CMK (cell line): Measurements from ENCODE around the gene ALDH7A1.
"Not testable (repeated sequence)": the region's sequence is repeated elsewhere in the genome, so short reads cannot be mapped to it uniquely, and the experiment has no call there.

ENCODE experiments used
- DNase-seq: peaks from one replicate; pipeline ENCODE4 v3.0.0-alpha.2; 2010; ENCODE audit warnings: low read depth

Gene ALDH7A1

DNA sequence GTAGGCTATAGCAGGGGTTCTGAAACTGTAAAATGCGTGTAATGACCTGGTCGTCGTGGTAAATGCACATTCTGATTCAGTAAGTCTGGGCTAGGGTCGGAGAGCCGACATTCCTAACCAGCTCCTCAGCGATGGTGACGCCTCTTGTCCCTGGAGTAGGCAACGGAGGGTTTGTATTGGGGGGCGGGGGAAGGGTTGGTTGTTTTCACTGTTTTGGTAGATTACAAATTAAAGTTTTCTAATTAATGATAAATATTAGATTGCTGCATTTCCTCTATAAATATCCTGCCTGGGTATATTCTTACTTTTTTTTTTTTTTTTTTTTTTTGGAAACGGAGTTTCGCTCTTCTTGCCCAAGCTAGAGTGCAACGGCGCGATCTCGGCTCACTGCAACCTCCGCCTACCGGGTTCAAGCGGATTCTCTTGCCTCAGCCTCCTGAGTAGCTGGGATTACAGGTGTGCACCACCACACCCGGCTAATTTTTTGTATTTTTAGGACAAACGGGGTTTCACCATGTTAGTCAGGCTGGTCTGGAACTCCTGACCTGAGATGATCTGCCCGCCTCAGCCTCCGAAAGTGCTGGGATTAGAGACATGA lies 566 bp upstream of the ALDH7A1 start:
- DNase-seq, result no peak

DNA sequence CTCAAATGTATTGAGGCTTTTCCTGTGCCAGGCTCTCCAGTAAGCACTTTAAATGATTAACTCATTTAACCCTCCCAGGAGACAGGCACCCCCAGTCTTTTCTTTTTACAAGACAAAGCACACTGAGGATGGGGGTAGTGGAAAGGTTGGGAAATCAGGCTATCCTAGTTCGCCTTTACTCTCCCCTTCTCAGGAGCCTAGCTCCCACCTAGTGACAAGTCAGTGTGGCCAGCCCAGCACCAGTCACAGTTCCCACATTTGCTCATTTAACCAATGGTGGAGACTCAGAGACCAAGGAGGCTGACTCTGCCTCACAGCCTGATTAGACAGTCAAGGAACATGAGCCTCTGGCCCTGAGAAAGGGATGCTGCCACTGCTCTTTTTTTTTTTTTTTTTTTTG lies 3.5 kb downstream of the ALDH7A1 start:
- DNase-seq, result no peak

DNA sequence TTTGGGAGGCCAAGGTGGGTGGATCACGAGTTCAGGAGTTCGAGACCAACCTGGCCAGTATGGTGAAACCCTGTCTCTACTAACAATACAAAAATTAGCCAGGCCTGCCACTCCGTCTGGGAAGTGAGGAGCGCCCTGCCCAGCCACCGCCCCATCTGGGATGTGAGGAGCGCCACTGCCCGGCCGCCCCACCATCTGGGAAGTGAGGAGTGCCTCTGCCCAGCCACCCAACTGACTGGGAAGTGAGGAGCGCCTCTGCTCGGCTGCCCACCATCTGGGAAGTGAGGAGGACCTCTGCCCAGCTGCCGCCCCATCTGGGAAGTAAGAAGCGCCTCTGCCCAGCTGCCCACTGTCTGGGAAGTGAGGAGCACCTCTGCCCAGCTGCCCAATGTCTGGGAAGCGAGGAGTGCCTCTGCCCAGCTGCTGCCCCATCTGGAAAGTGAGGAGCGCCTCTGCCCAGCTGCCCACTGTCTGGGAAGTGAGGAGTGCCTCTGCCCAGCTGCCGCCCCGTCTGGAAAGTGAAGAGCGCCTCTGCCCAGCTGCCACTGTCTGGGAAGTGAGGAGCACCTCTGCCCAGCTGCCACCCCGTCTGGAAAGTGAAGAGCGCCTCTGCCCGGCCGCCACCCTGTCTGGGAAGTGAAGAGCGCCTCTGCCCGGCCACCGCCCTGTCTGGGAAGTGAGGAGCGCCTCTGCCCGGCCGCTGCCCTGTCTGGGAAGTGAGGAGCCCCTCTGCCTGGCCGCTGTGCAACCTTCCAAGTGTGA lies 5.3 kb downstream of the ALDH7A1 start:
- no peak for DNase-seq

DNA sequence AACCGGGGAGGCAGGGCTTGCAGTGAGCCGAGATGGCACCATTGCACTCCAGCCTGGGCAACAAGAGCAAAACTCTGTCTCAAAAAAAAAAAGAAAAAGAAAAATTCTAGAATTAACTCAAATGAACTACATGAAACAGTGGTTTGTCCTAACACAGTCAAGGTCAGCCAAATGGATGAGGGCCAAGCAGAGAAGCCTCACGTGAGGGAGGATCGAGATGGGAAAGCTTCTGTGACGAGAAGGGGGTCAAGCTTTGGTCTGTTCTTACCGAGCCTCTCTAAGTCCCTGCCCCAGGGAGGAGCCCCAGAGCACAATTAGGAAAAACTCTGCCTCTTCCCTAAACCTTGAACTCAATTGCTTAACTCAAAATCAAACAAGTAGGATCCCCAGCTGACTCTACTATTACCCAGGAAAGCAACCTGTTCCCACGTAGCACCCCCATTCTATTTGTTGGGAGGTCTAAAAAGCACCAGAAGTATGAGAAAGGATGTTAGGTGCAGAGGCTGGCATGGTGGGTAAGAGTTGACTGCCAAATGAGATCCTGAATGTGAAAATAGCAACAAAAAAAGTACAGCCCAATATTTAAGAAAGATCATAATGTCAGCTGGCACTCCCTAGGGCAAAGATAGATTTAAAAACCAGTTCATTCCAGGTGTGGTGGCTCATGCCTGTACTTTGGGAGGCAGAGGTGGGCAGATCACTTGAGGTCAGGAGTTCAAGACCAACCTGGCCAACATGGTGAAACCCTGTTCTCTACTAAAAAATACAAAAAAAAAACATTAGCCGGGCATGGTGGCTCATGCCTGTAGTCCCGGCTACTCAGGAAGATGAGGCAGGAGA lies 7.2 kb downstream of the ALDH7A1 start:
- no peak for DNase-seq

DNA sequence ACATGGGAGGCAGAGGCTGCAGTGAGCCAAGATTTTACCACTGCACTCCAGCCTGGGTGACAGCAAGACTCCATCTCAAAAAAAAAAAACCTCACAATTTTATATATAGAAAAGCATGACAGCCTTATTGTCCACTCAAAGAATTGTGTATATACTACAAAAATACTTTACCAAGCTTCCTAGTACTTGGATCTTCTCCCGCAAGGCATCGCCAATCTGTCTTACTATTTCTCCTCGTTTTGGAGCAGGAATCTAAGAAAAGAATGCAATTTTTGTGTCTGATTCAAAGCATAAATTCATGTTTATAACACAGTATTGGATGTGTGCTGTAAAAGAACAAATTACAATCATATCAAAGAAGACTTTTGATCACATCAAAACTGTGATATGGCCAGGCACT lies 11.3 kb downstream of the ALDH7A1 start:
- DNase-seq, result no peak

DNA sequence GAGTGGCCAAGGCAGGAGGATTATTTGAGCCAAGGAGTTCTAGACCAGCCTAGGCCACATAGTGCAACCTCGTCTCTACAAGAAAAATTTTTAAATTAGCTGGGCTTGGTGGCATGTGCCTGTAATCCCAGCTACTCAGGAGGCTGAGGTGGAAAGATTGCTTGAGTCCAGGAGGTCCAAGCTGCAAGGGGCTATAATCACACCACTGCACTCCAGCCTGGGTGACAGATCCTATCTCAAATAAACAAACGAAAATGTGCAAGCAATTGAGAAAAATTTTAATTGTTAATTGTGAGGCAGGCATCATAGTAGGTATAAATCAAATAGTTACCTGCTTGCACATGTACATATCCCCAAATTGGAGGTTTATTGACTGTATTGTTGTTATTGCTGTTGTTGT lies 15.3 kb downstream of the ALDH7A1 start:
- DNase-seq, result no peak

DNA sequence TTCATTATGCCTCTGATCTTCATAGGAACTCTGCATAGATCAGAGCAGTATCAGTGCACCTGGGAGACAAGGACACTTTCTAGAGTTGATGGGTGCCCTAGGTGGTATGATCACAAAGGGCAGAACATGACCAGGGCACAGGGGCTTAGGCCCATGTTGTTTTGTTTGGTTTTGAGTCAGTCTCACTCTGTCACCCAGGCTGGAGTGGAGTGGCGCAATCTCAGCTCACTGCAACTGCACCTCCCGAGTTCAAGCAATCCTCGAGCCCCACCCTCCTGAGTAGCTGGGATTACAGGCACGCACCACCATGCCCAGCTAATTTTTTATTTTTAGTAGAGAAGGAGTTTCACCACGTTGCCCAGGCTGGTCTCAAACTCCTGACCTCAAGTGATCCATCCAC lies 17.6 kb downstream of the ALDH7A1 start:
- DNase-seq, result no peak

DNA sequence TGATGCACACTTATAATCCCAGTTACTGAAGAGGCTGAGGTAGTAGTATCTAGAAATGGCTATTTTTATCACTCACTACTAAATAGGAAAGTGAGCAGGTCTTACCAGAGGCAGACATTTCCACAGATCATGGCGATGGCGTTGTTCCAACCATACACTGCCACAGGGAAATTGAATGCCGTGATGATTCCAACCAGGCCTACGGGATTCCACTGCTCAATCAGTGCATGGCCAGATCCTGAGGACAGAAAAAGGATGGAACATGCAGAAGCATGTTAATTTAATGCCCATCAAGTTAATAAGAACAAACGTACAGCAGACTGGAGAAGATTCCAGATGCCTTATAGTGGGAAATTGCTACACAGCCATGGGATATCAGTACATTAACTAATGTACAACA lies 18.0 kb downstream of the ALDH7A1 start:
- no peak for DNase-seq

DNA sequence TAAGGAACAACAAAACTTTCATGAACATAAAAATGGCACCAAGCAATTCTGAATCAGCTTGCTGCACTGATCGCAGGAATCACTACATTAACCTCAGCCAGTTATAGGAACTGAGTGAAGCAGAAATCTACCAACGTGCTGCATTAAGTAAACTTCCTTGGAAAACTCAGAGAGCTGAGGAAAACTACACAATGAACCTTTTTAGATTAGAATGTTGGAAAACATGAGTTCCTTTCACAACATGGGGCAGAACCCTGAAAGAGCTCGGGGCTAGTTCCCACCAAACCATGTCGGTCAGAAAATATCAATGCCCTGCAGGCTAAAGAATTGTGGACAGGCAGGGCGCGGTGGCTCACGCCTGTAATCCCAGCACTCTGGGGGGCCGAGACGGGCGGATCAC lies 19.4 kb downstream of the ALDH7A1 start:
- DNase-seq, result no peak

DNA sequence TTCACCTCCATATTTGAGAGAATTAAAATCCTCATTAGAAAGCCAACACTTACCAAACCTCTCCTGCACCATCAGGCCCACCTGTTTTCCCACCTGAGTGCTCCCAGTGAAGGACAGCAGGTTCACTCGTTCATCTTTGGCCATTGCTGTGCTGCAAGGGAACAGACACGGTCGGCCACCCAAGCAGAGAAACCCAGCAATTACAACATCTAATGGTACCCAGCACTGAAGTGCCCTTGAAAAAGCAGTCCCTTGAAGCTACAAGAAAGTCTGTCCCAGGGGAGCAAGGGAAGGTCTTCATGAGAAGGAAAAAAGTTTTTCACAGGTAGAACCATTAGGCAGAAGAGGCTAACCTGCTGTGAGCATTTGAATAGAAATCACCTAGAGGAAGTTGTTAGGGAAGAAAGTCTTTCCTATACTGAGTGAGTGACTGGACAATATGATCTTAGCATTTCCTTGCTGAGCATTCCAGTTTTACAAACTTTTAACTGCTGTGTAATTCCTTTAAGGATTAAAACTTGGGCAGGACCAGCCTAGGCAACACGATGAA lies 26.7 kb downstream of the ALDH7A1 start:
- DNase-seq, result no peak

DNA sequence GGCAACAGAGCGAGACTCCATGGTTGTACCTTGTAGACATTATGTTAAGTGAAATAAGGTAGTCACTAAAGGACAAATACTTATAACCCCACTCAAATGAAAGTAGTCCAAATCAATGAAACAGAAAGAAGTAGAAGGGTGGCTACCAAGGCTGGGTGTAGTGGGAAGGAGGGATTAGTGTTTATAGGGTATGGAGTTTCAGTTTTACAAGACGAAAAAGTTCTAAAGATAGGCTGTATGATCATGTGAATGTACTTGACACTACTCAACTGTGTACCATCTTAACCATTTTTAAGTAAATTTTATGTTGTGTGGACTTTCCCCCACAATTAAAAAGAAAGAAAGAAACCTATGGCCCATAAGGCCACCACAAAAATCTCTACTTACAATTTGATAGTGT lies 32.2 kb downstream of the ALDH7A1 start:
- no peak for DNase-seq

DNA sequence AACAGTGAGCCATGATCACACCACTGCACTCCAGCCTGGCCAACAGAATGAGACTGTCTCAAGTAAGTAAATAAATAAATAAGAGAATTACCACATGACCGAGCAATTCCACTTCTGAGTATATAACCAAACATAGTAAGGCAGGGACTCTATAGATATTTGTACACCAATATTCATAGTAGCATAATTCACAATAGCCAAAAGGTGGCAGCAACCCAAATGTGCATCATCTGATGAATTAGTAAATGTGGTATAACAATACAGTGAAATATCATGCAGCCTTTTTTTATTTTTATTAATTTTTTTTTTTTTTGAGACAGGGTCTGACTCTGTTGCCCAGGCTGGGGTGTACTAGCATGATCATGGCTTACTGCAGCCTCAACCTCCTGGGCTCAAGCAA lies 33.1 kb downstream of the ALDH7A1 start:
- no peak for DNase-seq

DNA sequence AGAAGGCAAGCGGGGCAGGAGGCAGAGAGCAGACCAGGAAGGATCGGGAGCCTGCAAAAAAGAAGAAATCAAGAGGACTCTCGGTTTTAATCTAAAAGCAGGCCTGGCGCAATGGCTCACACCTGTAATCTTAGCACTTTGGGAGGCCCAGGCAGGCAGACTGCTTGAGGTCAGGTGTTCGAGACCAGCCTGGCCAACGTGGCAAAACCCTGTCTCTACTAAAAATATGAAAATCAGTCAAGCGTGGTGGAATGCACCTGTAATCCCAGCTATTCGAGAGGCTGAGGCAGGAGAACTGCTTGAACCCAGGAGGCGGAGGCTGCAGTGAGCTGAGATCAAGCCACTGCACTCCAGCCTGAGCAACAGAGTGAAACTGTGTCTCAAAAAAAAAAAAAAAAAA lies 39.9 kb downstream of the ALDH7A1 start:
- not testable (repeated sequence) for DNase-seq

DNA sequence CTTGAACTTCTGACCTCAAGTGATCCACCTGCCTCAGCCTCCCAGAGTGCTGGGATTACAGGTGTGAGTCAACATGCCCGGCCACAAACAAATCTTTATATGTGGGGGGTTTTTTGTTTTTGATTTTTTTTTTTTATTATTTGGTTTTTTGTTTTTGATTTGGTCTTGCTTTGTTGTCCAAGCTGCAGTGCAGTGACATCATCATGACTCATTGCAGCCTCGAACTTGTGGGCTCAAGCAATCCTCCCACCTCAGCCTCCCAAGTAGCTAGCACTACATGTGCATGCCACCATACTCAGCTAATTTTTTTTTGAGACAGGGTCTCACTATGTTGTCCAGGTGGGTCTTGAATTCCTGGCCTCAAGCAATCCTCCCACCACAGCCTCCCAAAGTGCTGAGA lies 42.4 kb downstream of the ALDH7A1 start:
- DNase-seq, result no peak

DNA sequence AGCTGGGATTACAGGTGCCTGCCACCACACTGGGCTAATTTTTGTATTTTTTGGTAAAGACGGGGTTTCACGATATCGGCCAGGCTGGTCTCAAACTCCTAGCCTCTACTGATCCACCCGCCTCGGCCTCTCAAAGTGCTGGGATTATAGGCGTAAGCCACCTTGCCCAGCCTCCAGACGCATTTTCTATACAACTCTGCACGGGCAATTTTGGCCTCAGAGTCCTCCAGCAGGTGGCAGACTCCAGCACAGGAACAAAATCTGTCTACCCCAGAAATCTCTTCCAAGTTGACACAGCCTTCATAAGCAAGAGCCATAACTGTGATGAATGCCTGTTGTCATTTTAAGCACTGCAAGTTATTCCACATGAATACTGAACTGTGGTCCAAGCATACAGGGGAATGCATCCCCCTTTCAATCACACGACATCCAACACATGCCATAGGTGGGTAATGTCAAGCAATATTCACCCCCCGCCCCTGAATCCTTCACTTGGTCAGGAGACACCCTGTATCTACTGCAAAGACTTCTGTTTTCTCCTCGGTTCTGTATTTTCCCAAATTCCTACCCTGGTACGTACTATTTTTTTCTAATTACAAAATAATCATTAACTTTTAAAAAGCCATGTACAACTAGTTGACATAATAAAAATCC lies 50.8 kb downstream of the ALDH7A1 start:
- no peak for DNase-seq

DNA sequence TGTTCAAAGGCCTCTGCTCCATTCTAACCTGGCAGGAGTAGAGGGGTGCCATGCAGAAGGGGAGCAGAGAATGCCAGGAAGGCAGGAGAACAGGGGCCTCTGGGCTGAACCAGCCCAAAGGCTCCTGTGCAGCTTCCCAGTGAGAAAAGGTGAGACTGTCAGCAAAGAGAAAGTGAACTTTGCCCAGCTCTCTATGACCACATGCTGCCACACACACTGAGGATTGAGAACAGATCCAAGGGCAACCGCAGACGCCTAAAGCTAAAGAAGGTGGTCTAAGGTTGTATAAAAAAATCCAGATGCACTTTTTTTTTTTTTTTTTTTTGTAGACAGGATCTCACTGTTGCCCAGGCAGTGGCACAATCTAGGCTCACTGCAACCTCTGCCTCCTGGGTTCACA lies 51.4 kb downstream of the ALDH7A1 start:
- DNase-seq, result no peak

DNA sequence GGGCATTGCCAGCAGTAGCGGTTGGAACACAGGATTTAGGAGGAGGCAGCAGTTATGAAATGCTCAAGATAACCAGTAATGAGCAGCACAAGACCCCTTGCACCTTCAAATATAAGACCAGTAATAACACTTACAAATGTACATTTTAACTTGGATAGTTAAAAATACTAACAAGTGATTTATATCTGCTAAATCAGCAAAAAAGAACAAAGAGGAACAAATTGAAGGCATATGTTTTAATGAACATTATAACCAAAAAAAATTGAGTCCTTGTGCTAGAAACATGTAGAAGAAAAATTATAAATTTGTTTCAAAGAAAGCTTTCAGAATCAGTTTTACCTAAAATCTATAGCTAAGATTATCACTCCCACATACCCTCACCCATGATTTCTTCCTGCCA lies 52.0 kb downstream of the ALDH7A1 start:
- no peak for DNase-seq

DNA sequence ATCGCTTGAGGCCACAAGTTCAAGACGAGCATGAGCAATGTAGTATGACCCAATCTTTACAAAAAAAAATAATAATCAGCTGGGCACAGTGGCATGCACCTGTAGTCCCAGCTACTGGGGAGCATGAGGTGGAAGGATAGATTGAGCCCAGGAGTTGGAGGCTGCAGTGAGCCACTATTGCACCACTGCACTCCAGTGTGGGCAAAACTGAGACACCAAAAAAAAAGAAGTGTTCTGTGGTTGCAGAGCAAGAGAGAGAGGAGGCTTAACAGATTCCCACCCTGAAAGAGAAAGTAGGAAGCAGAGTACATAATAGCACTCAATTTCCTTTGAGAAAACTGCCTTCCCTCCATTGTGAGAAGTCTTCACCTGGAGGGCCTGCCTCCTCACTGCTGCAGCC lies 52.6 kb downstream of the ALDH7A1 start:
- no peak for DNase-seq

DNA sequence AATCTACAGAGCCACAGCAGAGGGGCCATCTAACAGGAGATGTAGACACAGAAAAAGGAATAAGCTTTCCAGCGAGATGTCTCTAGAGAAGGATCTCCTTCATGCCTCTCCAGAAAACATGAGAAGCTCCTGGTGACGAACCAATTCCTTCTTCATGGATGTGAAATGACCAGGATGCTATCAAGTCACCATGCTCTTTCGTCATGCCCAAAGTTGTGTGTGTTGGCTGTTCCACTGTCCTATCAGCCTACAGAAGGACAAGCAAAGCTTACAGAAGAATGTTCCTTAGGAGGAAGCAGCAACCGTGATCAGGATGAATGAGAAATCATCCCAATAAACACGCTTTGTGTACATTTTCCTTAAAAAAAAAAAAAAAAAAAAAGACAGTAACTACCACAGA lies 54.4 kb downstream of the ALDH7A1 start:
- DNase-seq, result no peak

DNA sequence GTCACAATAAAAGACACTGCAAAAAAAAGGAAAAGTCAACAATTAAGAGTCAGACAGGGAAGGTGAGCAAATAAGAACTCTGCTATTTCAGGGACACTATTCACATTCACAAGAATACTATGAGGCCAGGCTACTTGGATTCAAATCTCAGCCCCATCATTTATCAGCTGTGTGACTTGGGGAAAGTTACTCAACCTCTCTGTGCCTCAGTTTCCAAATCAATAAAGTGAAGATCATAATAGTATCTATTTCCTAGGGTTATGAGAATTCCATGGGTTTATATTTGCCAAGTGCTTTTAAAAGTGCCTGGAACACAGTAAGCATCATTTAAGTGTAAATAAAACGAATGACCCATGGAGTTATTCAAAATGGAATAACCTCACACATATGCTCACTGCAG lies 56.4 kb downstream of the ALDH7A1 start:
- DNase-seq, result no peak

DNA sequence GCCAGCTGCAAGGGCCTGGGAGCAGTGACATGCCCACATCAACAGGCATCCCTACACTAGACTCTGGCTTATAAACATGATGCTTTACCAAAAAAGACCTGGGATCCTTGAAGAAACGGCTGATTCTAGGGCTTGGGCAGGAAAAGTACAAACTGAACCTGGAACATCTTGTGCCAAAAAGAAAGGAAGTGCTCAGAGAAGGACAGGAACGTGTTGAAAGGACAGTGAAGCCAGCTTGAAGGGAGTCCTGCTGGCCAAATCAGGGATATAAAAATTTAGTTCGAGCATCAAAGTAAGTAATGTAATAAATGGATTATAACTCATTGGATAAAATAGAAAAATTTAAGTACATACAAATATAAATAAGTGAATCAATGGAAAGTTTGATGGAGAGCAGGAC lies 58.1 kb downstream of the ALDH7A1 start:
- no peak for DNase-seq

DNA sequence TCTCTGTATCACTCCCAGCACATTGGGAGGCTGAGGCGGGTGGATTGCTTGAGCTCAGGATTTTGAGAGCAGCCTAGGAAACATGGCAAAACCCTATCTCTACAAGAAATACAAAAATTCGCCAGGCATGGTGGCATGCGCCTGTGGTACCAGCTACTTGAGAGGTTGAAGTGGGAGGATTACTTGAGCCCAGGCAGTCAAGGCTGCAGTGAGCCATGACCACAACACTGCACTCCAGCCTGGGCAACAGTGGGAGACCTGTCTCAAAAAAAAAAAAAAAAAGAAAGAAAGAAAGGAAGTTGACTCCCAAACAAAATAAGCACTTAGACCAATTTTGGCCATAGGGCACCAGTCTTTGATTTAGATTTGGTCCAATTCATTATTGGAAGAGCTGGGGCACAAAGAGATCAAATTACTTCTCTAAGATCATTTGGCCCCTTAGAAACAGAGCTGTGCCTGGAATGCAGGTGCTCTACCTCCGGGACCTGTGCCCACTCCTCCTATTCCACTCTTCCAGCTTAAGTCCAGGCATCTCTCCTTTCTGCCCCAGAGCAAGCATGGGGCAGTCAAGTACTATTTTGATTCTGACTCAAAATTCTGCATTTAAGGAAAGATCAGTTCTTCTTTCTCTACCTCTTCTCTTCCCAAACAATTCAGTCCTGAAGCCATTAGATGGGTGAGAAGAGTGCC lies 59.0 kb downstream of the ALDH7A1 start:
- no peak for DNase-seq
